Measurements from ENCODE around the gene POLR3B. TPM values are rescaled to one million over a fixed set of nuclear protein-coding genes. Genes with fewer than 3 reads are reported as not detected.

POLR3B gene
- total RNA-seq, 2 experiments from 2014 or later, result 2.5 to 2.6 TPM

DNA sequence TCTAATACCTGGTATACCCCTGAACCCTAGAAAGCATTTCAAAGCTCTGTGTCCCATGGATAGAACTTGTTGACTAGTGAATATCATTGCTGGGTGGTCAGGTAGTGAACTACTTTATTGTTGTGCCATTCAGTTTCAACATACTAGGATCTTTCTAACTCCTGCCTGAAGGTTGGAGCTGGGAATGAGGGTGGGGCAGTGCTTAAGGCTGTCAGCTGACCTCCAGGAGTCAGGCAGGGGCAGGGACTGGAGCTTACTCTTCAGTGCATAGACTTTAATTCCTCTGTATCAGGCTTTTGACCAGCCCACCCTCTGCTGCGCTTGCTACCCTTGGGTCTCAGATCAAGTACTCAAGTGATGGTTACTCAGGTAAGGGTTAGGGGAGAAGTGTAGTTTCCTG lies 122.7 kb downstream of the POLR3B start:
- no peaks in the 10 kb centered on the region for H3K9me3 ChIP-seq (ENCODE audit: control insufficient read depth in 1 of 2, insufficient read depth in 1 of 2, low read length in 2 of 2)
- TF ChIP-seq, protein P1, sequence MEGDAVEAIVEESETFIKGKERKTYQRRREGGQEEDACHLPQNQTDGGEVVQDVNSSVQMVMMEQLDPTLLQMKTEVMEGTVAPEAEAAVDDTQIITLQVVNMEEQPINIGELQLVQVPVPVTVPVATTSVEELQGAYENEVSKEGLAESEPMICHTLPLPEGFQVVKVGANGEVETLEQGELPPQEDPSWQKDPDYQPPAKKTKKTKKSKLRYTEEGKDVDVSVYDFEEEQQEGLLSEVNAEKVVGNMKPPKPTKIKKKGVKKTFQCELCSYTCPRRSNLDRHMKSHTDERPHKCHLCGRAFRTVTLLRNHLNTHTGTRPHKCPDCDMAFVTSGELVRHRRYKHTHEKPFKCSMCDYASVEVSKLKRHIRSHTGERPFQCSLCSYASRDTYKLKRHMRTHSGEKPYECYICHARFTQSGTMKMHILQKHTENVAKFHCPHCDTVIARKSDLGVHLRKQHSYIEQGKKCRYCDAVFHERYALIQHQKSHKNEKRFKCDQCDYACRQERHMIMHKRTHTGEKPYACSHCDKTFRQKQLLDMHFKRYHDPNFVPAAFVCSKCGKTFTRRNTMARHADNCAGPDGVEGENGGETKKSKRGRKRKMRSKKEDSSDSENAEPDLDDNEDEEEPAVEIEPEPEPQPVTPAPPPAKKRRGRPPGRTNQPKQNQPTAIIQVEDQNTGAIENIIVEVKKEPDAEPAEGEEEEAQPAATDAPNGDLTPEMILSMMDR (IDR thresholded peaks at IDR 0.05), result no peak
- no peaks in the 10 kb centered on the region for H3K27me3 ChIP-seq (ENCODE audit: control insufficient read depth in 1 of 2, insufficient read depth in 2 of 2, low read length in 2 of 2)
- ChIA-PET POLR2A (no interaction called here), CTCF (interaction anchor here (0.8 kb wide), 1 partner anchor 32 kb away, joined by 4 read pairs; no protein-coding TSS in a partner anchor)
- intact Hi-C loops (cut with DNase I, micrococcal nuclease), result no loop called here
- DNase-seq, result no peak
- H3K9me3 Mint-ChIP-seq, result no peaks in the 10 kb centered on the region
- no peaks in the 10 kb centered on the region for H3K4me1 ChIP-seq (ENCODE audit: insufficient read depth, low read length)
- peaks cover 39% of the 10 kb centered on the region for H3K36me3 Mint-ChIP-seq (ENCODE audit: low read depth)
- H3K4me3 ChIP-seq (ENCODE audit: low read length), result no peak overlapping the region
- H3K4me3 Mint-ChIP-seq, result no peak overlapping the region
- no peak for ATAC-seq (ENCODE audit: poor library complexity)
- H3K36me3 ChIP-seq (ENCODE audit: insufficient read depth, low read length), result peaks cover 5% of the 10 kb centered on the region
- H3K27me3 Mint-ChIP-seq, result no peaks in the 10 kb centered on the region
- H3K27ac ChIP-seq (ENCODE audit: low read depth in 1 of 2, low read length in 2 of 2), result no peak overlapping the region
- H3K4me1 Mint-ChIP-seq (ENCODE audit: low read depth), result no peaks in the 10 kb centered on the region
- no peak overlapping the region for H3K27ac Mint-ChIP-seq

DNA sequence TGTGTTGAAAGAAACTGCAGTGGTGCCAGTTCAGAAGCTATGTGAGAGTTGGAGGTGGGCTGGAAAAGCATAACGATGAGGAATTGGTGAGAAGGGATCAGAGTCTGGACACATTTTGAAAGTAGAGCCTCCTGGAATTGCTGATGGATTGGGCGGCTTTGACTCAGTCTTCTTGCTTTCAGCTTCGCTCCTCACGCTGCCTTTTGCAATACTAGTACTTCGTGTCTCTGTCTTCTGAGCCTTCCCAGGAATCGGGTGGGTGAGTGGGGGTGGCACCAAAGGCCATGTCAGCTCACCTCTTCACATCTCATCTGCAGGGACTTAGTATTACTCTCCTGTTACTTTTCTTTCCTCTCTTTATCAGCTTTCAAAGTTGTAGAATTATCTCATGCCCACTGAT lies 123.7 kb downstream of the POLR3B start:
- no peaks in the 10 kb centered on the region for H3K9me3 Mint-ChIP-seq
- H3K27me3 Mint-ChIP-seq, result no peaks in the 10 kb centered on the region
- no peak overlapping the region for H3K27ac Mint-ChIP-seq
- ATAC-seq (ENCODE audit: poor library complexity) (no peak), DNase-seq (no peak)
- no peaks in the 10 kb centered on the region for H3K4me1 Mint-ChIP-seq (ENCODE audit: low read depth)
- H3K4me3 Mint-ChIP-seq, result no peak overlapping the region
- ChIA-PET POLR2A (no interaction called here), CTCF (no interaction called here)
- H3K27ac ChIP-seq (ENCODE audit: low read depth in 1 of 2, low read length in 2 of 2), result no peak overlapping the region
- H3K4me1 ChIP-seq (ENCODE audit: insufficient read depth, low read length), result no peaks in the 10 kb centered on the region
- intact Hi-C loops (cut with DNase I, micrococcal nuclease), result loop anchor here in 1 of 2 experiments (1.0 kb wide), 1 partner anchor 14 kb away; no protein-coding TSS in a partner anchor
- no peaks in the 10 kb centered on the region for H3K9me3 ChIP-seq (ENCODE audit: control insufficient read depth in 1 of 2, insufficient read depth in 1 of 2, low read length in 2 of 2)
- peaks cover 5% of the 10 kb centered on the region for H3K36me3 ChIP-seq (ENCODE audit: insufficient read depth, low read length)
- TF ChIP-seq, protein P1 (IDR thresholded peaks at IDR 0.05), result no peak
- no peaks in the 10 kb centered on the region for H3K27me3 ChIP-seq (ENCODE audit: control insufficient read depth in 1 of 2, insufficient read depth in 2 of 2, low read length in 2 of 2)
- no peak overlapping the region for H3K4me3 ChIP-seq (ENCODE audit: low read length)
- peaks cover 39% of the 10 kb centered on the region for H3K36me3 Mint-ChIP-seq (ENCODE audit: low read depth)

DNA sequence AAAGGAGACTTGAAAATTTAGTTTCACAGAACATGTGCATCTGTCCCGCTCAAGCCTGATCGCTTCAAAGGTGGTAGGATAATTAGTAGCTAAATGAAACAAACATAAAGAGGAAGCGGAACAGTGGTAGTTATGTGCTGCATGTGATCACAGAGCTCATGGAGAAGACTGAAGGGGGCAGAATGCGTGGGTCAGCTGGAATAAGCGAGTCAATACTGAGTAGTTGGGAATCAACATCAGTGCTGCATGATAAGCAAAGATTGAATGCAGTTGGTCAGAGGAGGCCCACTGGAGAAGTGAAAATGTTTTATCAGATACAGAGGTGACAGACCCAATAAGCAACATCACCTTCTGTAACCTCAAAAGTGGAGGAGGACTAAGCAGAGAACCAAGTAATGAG lies 130.1 kb downstream of the POLR3B start:
- intact Hi-C loops (cut with DNase I, micrococcal nuclease), result no loop called here
- Mint-ChIP-seq H3K27ac (no peak overlapping the region), H3K4me1 (ENCODE audit: low read depth) (no peaks in the 10 kb centered on the region)

More for the DNA sequence above, 130.1 kb downstream of the POLR3B start:
- Histone ChIP-seq H3K9me3 (ENCODE audit: control insufficient read depth in 1 of 2, insufficient read depth in 1 of 2, low read length in 2 of 2) (no peaks in the 10 kb centered on the region), H3K27ac (ENCODE audit: low read depth in 1 of 2, low read length in 2 of 2) (no peak overlapping the region), H3K4me1 (ENCODE audit: insufficient read depth, low read length) (no peaks in the 10 kb centered on the region), H3K36me3 (ENCODE audit: insufficient read depth, low read length) (no peaks in the 10 kb centered on the region), H3K27me3 (ENCODE audit: control insufficient read depth in 1 of 2, insufficient read depth in 2 of 2, low read length in 2 of 2) (no peaks in the 10 kb centered on the region), H3K4me3 (ENCODE audit: low read length) (no peak overlapping the region)
- Mint-ChIP-seq H3K9me3 (no peaks in the 10 kb centered on the region), H3K36me3 (ENCODE audit: low read depth) (peaks cover 22% of the 10 kb centered on the region), H3K4me3 (no peak overlapping the region), H3K27me3 (no peaks in the 10 kb centered on the region)
- ATAC-seq (ENCODE audit: poor library complexity) (no peak), DNase-seq (no peak)
- ChIA-PET CTCF (no interaction called here), POLR2A (no interaction called here)
- TF ChIP-seq, protein P1 (IDR thresholded peaks at IDR 0.05), result no peak
